ENCODE measurements around the gene KRTAP29-1.

- no peak for TF ChIP-seq ZNF384 (IDR thresholded peaks at IDR 0.05)
- no peak for TF ChIP-seq SP1 (IDR thresholded peaks at IDR 0.05)
- TF ChIP-seq BHLHE40 (IDR thresholded peaks at IDR 0.05; ENCODE audit: borderline replicate concordance) = no peak
- TF ChIP-seq FOXM1 (IDR thresholded peaks at IDR 0.05; ENCODE audit: borderline replicate concordance) = no peak
- TF ChIP-seq FOXA1 (IDR thresholded peaks at IDR 0.05) = no peak
- no peak for TF ChIP-seq SUZ12 (IDR thresholded peaks at IDR 0.05)
These were observed 12.6 kb upstream of the KRTAP29-1 start, which contains the start of gene KRTAP17-1 for GRCh38 chr17:41315204-41315794.

All from HEK293T (cell line).